Astrocyte of the cerebellum (primary cell): ENCODE data around the gene SLC22A24.
"Not testable (repeated sequence)": the region's sequence is repeated elsewhere in the genome, so short reads cannot be mapped to it uniquely, and the experiment has no call there.

Experiments
- DNase-seq: peaks from one replicate; pipeline ENCODE4 v3.0.0-alpha.2; 2011; ENCODE audit warnings: low read depth
- H3K4me3 ChIP-seq: 2 replicates; pipeline ENCODE4 v1.5.1; 2011; ENCODE audit warnings: mild to moderate bottlenecking, low read depth, low read length, moderate library complexity
- CTCF ChIP-seq: IDR thresholded peaks from 2 replicates; pipeline ENCODE4 v1.5.1; 2012; ENCODE audit warnings: low read length, low read depth, moderate library complexity, mild to moderate bottlenecking; ENCODE audit errors: missing control alignments
- in situ Hi-C: cut with HindIII; loops from 2 replicates; pipeline ENCODE4 v1.10.0; 2017; ENCODE audit warnings: low sequenced_read_pairs

SLC22A24 gene

DNA sequence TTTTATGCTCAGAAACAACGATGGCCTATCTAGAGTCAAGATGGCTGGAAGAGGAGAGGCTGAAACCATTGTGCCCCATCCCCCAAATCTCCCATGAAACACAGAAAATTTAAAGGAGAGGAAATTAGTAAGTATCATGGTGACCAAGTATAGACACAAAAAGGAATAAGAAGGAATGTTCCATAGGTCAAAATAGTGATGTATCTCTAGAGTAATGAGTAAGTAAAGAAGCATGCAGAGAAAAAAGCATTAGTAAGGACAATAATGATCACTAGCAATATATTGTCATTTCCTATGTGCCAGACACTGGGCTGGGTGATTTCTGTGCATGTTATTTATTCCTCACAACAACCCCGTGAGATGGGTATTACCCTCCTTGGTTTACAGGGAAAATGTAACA, 2.6 kb upstream of the SLC22A24 start:
- no peak for TF ChIP-seq CTCF
- in situ Hi-C loops = no loop called here
- no peak overlapping the region for H3K4me3 ChIP-seq
- DNase-seq = no peak

DNA sequence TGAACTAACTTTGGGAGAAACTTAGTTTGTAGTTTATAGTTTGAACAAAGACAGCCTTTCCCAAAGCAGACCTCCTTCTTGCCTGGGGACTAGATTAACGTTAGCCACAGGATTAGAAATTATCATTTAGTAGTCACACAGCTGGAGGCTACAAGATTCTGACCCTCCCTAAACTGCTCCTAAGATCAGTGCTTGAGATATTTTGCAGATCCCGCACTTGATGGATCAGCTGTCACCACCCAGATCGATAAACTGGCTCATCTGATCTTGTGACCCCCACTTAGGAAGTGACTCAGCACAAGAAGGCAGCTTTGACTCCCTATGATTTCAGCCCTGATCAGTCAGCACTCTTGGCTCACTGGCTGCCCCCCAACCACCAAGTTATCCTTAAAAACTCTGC, 1.6 kb downstream of the SLC22A24 start:
- no peak for DNase-seq
- in situ Hi-C loops = no loop called here
- no peak overlapping the region for H3K4me3 ChIP-seq
- no peak for TF ChIP-seq CTCF

DNA sequence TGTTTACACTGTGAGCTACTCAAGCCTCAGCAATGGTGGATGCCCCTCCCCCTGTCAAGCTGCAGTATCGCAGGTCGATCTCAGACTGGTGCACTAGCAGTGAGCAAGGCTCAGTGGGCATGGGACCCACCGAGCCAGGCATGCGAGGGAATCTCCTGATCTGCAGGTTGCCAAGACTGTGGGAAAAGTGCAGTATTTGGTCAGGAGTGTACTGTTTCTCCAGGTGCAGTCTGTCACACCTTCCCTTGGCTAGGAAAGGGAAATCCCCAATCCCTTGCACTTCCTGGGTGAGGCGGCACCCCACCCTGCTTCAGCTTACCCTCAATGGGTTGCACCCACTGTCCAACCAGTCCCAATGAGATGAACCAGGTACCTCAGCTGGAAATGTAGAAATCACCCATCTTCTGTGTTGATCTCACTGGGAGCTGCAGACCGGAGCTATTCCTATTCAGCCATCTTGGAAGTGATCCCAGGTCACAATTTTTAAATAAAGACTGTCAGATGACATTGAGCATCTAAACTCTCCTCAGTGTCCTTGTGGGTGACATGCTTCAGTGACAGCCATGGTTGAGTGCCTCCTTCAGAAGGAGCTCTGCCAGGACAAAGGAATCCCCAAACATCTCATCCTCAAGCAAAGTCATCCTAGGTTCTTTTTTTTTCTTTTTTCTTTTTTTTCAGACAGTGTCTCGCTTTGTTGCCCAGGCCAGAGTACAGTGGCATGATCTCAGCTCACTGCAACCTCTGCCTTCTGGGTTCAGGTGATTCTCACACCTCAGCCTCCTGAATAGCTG, 10.8 kb downstream of the SLC22A24 start:
- no peak for DNase-seq
- TF ChIP-seq CTCF = no peak
- in situ Hi-C loops = no loop called here
- no peak overlapping the region for H3K4me3 ChIP-seq

DNA sequence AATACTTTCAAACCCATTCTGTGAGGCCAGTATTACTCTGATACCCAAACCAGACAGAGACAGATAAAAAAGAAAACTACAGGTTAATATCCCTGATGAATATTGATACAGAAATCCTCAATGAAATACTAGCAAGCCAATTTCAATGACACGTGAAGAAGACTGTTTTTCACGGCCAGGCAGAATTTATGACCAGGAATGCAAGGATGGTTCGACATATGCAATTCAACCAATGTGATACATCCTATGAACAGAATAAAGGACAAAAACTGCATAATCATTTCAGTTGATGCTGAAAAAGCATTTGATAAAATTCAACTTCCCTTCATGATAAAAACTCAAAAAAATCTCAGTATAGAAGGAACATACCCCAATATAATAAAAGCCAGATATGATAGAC, 44.5 kb downstream of the SLC22A24 start:
- H3K4me3 ChIP-seq = no peak overlapping the region
- in situ Hi-C loops = no loop called here
- TF ChIP-seq CTCF = no peak
- no peak for DNase-seq

DNA sequence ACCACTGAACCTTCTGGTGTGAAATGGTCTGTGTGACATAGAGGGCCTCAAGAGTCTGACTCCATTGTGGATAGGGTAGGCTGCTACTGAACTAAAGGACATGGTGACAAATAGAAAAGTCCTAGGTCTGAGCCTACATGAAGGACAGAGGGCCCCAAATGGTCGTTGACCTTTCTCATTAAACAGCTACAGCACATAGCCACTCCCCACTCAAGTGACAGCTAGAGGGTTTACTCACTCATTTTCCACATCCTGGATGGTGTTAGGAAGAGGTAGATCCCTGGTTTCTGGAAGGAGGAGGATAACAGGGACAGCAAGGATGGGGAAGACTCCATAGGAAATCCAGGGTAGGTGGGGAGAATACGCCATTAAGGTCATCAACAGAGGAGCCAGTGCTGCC, 63.3 kb downstream of the SLC22A24 start:
- DNase-seq = no peak
- TF ChIP-seq CTCF = no peak
- in situ Hi-C loops = no loop called here
- no peak overlapping the region for H3K4me3 ChIP-seq

DNA sequence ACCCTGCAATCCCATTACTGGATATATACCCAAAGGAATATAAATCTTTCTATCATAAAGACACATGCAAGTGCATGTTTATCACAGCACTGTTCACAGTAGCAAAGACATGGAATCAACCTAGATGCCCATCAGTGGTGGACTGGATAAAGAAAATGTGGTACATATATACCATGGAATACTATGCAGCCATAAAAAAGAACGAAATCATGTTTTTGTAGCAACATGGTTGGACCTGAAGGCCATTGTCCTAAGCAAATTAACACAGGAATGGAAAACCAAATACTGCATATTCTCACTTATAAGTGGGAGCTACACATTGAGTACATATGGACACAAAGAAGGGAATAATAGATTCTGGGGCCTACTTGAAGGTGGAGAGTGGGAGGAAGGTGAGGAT, 97.8 kb downstream of the SLC22A24 start:
- in situ Hi-C loops, H3K4me3 ChIP-seq, DNase-seq: not testable (repeated sequence)

DNA sequence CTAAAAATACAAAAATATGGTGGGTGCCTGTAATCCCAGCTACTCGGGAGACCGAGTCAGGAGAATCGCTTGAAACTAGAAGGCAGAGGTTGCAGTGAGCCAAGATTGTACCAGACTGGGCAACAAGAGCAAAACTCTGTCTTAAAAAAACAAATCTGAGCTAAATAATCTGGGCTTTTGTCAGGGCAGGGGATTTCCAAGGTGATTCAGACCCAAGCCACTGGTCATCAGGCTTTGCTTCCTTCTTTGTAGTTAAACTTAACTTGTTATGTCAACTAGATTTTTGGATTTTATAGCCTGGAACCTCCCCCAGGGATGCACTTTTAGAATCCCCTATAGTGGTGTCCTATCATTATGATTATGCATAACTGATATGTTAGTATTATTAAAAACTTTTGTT, 101.4 kb downstream of the SLC22A24 start:
- in situ Hi-C loops = no loop called here

More for the DNA sequence above, 101.4 kb downstream of the SLC22A24 start:
- DNase-seq = no peak
- H3K4me3 ChIP-seq = no peak overlapping the region
- TF ChIP-seq CTCF = no peak
